Fibroblast of the aortic adventitia (primary cell): ENCODE results near the gene ARHGAP26. TPM values are rescaled to one million over a fixed set of nuclear protein-coding genes. Genes with fewer than 3 reads are reported as not detected.

Experiments
- DNase-seq: peaks from one replicate; pipeline ENCODE4 v3.0.0-alpha.2; 2010; ENCODE audit warnings: low read depth
- H3K4me3 ChIP-seq: 2 replicates; pipeline ENCODE4 v1.5.1; 2011; ENCODE audit warnings: low read depth, mild to moderate bottlenecking, control low read depth, low read length, moderate library complexity
- CTCF ChIP-seq: IDR thresholded peaks from 2 replicates; pipeline ENCODE4 v1.5.1; 2011; ENCODE audit warnings: mild to moderate bottlenecking, low read length, control low read depth, inconsistent platforms; ENCODE audit not compliant: insufficient read depth
- total RNA-seq: library from RNA; depleted of rRNA; stranded (reverse); fragments of >200 nt; gene quantifications from 2 replicates; pipeline ENCODE4 v1.2.3, GENCODE V29; 2012; ENCODE audit warnings: low replicate concordance

Gene ARHGAP26
- total RNA-seq, 1 donor: 9.0 TPM

- DNase-seq: no peak
- H3K4me3 ChIP-seq: no peak overlapping the region
- TF ChIP-seq CTCF: no peak
These were observed 100.6 kb downstream of the ARHGAP26 start for GRCh38 chr5:142870532-142871362.

GRCh38 chr5:142871363-142872193 is 101.4 kb downstream of the ARHGAP26 start:
- H3K4me3 ChIP-seq: no peak overlapping the region
- DNase-seq: no peak
- no peak for TF ChIP-seq CTCF

- H3K4me3 ChIP-seq: no peak overlapping the region
- no peak for DNase-seq
- TF ChIP-seq CTCF: no peak
These were observed 102.0 kb downstream of the ARHGAP26 start for GRCh38 chr5:142872217-142872616.

GRCh38 chr5:142872795-142873194 is 102.6 kb downstream of the ARHGAP26 start:
- H3K4me3 ChIP-seq: no peak overlapping the region
- TF ChIP-seq CTCF: no peak
- peak; percentile 46 for DNase-seq

GRCh38 chr5:142873831-142874230 is 103.7 kb downstream of the ARHGAP26 start:
- H3K4me3 ChIP-seq: no peak overlapping the region
- peak; percentile 4 for TF ChIP-seq CTCF
- DNase-seq: no peak

- no peak overlapping the region for H3K4me3 ChIP-seq
- no peak for TF ChIP-seq CTCF
- DNase-seq: peak; percentile 86
These were observed 104.4 kb downstream of the ARHGAP26 start for GRCh38 chr5:142874540-142874939.
